Activated naive CD8-positive, alpha-beta T cell (primary cell): ENCODE results near the gene SP2.

Source experiments
- H3K27ac Mint-ChIP-seq: one replicate; pipeline ENCODE4 v1.8.0; 2021; ENCODE audit warnings: mixed read lengths
- H3K27me3 Mint-ChIP-seq: one replicate; pipeline ENCODE4 v1.8.0; 2021; ENCODE audit warnings: mixed read lengths
- H3K36me3 Mint-ChIP-seq: one replicate; pipeline ENCODE4 v1.8.0; 2021; ENCODE audit warnings: mixed read lengths
- H3K4me1 Mint-ChIP-seq: one replicate; pipeline ENCODE4 v1.8.0; 2021; ENCODE audit warnings: low read depth, mixed read lengths
- H3K4me3 Mint-ChIP-seq: one replicate; pipeline ENCODE4 v1.8.0; 2021; ENCODE audit warnings: mild to moderate bottlenecking, mixed read lengths
- H3K9me3 Mint-ChIP-seq: one replicate; pipeline ENCODE4 v1.8.0; 2021; ENCODE audit warnings: low read depth, mixed read lengths

Gene SP2

GRCh38 chr17:47975189-47975822 lies 79.3 kb downstream of the SP2 start:
- Mint-ChIP-seq H3K36me3 (peaks cover 5% of the 10 kb centered on the region), H3K9me3 (no peaks in the 10 kb centered on the region), H3K27me3 (no peaks in the 10 kb centered on the region), H3K27ac (no peak overlapping the region), H3K4me3 (no peak overlapping the region), H3K4me1 (peaks cover 21% of the 10 kb centered on the region)

- H3K4me3 Mint-ChIP-seq, result no peak overlapping the region
- H3K27me3 Mint-ChIP-seq, result no peaks in the 10 kb centered on the region
- H3K9me3 Mint-ChIP-seq, result no peaks in the 10 kb centered on the region
- H3K36me3 Mint-ChIP-seq, result peaks cover 5% of the 10 kb centered on the region
- H3K4me1 Mint-ChIP-seq, result peaks cover 17% of the 10 kb centered on the region
- H3K27ac Mint-ChIP-seq, result no peak overlapping the region
Measured at GRCh38 chr17:47975823-47976205, 79.8 kb downstream of the SP2 start.

GRCh38 chr17:47978324-47978723 lies 82.3 kb downstream of the SP2 start:
- Mint-ChIP-seq H3K27ac (no peak overlapping the region), H3K27me3 (no peaks in the 10 kb centered on the region), H3K4me3 (no peak overlapping the region), H3K36me3 (peaks cover 4% of the 10 kb centered on the region), H3K9me3 (no peaks in the 10 kb centered on the region), H3K4me1 (peaks cover 1% of the 10 kb centered on the region)
